GM19468 (cell line): ENCODE measurements around the gene TRAF3IP3.

Experiments used
- ATAC-seq: cut with Tn5 transposase; IDR thresholded peaks from one replicate; pipeline ENCODE4 v1.9.1; 2021; ENCODE audit warnings: mild to moderate bottlenecking, moderate library complexity, moderate number of reproducible peaks; ENCODE audit not compliant: unreplicated experiment; ENCODE audit errors: extremely low read depth

Gene TRAF3IP3, protein sequence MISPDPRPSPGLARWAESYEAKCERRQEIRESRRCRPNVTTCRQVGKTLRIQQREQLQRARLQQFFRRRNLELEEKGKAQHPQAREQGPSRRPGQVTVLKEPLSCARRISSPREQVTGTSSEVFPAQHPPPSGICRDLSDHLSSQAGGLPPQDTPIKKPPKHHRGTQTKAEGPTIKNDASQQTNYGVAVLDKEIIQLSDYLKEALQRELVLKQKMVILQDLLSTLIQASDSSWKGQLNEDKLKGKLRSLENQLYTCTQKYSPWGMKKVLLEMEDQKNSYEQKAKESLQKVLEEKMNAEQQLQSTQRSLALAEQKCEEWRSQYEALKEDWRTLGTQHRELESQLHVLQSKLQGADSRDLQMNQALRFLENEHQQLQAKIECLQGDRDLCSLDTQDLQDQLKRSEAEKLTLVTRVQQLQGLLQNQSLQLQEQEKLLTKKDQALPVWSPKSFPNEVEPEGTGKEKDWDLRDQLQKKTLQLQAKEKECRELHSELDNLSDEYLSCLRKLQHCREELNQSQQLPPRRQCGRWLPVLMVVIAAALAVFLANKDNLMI

DNA sequence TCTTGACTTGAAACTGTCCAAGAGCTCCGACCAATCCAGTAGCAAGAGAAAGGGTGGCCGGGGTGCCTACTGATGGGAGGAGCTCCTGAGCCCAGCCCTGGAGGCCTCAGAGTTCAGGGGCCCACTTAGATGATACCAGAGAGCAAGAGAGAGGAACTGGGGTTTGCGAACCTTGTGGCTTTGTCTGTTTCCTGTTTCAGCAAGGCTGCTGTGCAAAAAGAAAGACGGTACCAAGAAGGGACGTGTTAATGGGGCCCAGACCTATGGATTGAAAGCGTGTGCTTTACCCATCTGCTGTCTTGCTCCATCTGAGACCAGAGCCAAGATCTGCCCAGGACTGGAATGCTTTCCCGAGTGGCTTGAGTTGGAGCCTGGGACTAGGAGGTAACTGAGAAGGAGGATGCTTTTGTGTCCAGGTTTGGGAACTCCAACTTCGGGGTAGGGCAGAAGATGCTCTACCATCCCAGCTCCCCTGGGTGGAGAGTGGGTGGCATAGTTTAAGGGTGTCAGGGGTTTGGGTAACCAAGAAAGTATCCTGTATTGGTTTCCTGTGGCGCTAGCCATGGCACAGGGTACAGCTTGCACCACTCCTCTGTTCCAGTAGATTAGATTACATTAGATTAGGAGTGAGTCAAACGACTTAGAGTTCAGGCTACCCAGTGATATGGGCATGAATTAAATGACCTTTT lies at the start of gene TRAF3IP3:
TRAF3IP3 (plus strand) TSS at position 128 of the 689 bp plus-strand sequence. CDS start 3,987 bp downstream, outside the sequence.
- peak; percentile 38 for ATAC-seq

DNA sequence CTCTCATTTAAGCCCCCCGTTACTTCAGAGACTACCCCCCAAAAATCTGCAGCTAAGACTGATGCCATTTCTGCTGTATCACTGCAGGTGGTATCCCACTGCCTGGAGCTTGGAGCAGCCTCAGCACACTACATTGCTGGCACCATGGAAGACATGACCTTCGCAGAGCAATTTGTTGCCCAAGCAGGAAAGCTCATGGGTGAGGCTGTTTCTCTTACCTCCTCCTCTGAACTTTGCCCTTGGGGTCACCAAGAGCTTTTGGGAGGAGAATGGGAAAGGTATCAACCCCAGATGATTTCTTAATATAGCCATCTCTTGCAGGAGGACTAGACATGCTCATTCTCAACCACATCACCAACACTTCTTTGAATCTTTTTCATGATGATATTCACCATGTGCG lies 49.2 kb upstream of the TRAF3IP3 start:
- ATAC-seq = no peak

DNA sequence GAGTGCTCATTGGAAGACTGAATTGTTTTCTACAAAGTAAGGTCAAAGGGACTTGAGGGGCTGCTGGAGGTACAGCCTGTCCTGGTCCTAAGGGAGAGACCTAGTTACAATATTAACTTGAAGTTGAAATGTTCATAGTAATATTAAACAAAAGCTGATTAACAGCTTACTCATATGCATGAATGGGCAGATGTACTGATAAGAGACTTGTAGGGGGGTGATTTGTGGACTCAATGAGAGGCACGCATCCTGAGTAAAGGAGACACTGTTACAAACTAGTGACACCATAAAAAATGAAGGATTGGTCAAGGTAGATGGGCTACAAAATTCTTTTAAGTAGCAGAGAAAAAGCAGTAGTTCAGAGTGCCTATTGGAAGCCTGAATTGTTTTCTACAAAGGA lies 48.5 kb upstream of the TRAF3IP3 start:
- no peak for ATAC-seq

DNA sequence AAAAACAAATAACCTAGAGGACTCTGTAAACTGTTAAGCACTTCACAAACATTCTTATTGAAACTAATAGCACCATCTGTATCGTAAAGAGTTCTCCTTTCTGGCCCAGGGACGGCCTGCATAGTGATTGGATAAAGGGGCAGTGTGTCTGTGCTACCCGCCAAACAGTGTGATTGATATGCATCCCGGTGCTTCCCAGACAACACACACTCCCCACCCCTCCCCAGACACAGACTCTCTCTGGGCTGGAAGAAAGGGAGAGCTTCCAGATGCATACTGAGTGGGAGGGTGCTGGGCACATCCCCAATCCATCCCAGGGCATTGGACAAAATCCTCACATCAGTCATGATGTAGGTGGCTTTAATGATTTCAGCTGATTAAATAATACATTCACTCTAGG lies 47.6 kb upstream of the TRAF3IP3 start:
- ATAC-seq = no peak

DNA sequence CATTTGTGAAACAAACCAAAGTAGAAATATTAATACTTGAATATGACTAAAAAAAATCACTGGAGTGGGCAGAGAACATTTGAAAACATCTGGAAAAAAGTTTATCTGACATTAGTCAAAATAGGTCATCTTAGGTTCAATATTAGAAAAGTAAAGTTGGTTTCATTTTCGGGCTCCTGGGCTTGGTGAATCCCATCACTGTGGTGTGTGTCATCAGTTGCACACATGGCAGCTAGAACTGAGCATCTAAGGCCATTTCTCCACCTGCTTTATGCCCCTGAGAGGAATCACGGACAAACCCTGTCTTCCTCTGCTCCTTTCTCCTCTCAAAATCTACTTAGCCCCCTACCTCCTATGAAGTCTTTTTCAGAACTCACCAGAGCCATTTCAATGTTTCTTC lies 45.8 kb upstream of the TRAF3IP3 start:
- ATAC-seq = no peak

DNA sequence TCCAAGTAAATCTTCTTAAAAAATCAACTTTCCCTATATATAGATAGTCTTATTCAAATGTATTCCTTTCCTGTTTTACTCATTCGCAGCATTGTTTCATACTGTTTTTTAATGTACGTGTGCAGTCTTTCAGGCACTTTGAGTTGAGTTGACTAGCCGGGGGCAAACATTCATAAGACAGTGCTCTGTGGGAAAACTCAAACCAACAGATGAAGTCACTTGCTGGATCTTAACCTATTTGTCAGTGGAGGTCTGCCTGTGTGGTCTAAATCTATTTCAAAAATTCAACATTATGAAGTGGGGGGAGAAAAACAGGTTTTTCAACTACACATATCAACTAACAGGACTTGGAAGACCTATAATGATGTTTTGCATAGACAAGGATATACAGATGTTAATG lies 45.0 kb upstream of the TRAF3IP3 start:
- no peak for ATAC-seq

DNA sequence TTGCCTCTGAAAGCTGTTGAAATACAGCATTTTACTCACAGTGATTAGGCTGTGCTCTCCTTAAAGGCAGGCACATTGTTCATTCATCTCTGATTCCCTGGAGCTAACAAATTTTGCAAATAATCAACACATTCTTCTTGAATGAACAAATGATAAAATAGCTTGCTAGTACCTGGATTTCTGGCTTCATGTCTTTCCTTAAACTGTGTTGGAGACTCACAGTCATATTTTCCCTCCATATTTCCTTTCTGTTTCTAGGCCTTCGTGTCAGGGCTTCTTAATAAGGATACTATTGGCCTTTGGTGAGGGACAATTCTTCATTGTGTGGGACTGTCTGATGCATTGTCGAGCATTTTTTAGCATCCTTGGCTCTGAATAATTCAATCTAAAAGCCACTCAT lies 41.5 kb upstream of the TRAF3IP3 start:
- ATAC-seq = no peak

DNA sequence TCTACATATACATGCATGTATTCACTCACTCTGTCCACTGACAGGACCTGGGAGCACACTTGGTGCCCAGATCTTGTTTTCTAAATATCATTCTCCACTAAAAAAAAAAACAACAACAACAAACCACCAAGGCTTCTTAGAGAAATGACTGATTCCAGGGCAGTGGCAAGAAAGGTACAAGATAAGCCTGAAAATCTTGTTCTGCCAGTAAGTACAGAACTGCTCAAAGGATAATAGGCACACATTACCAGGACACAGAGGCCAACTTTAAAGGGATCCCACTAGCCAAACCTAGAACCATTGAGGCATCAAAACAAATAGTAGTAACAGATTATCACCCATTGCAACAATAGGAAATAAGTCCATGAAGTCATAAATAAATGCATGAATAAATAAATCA lies 40.5 kb upstream of the TRAF3IP3 start:
- ATAC-seq = no peak

DNA sequence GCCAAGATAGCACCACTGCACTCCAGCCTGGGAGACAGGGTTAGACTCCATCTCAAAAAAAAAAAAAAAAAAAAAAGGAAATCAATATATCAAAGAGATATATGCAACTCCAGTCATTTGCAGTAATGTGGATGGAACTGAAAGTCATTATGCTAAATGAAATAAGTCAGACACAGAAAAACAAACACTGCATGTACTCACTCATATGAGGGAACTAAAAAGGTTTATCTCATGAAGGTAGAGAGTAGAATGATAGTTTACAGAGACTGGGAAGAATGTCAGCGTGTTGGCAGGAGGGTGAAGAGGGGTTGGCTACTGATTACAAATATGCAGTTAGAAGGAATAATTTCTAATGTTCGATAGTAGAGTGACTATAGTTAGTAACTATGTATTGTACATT lies 38.0 kb upstream of the TRAF3IP3 start:
- no peak for ATAC-seq

DNA sequence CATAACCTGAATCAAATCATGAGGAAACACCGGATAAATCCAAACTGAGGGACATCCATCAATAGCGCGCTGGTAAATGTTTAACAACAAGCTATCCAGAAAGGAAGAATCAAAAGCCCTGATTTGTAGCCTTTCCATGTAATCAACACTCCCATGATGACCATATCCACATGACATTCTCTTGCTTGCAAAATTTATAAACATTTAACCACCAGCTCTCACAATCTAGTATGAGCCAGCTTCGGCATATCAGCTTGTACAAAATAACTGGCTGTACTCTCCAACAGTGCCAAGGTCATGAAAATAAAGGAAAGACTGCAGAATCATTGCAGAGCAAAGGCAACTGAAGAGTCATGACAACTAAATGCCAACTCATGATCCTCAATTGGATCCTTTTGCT lies 35.5 kb upstream of the TRAF3IP3 start:
- ATAC-seq = no peak

DNA sequence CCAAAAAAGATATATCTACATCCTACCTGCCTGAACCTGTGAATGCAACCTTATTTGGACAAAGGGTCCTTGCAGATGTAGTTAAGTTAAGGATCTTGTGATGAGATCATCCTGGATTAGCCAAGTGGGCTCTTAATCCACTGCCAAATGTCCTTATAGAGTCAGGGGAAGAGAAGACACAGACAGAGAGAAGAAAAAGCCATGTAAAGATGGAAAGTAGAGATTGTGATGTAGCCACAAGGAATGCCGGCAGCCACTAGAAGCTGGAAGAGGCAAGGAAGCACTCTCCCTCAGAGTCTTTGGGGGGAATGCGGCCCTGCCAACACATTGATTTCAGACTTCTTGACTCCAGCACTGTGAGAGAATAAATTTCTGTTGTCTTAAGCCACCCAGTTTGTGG lies 35.0 kb upstream of the TRAF3IP3 start:
- no peak for ATAC-seq

DNA sequence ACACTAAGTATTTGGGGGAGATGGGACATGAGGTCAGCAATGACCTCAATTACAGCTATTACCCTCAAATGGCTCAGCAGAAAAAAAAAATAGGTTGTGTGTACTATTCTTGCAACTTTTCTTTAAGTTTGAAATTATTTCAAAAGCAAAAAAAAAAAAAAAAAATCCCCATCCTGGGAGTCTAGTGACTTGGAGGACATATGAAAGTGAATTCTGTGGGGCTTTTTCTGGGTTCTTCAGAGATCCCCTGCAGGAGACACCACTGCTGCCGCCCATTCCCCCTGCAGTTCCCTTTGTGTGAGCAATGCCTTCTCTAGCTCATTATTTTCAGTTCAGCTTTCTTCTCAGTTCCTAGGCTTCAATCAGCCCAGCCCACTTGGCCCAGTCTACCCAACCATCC lies 34.5 kb upstream of the TRAF3IP3 start:
- ATAC-seq = no peak

DNA sequence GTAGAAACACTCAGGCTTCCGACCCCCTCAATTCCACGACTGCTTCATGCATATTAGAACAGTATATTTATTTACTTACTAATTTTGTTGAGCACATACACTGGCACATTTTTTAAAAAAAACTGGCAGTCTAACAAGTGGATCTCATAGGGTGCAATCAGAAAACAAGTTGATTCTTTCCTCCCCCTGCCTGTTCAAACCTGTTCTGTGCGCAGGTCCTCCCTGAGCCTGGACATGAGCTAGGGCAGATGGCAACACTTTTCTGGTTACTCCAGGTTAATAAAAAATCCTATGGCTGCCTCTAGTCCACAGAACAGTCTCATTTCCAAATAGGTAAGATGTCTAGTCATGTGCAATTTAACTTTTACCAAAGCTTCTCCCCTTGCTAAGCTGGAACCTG lies 32.6 kb upstream of the TRAF3IP3 start:
- no peak for ATAC-seq

DNA sequence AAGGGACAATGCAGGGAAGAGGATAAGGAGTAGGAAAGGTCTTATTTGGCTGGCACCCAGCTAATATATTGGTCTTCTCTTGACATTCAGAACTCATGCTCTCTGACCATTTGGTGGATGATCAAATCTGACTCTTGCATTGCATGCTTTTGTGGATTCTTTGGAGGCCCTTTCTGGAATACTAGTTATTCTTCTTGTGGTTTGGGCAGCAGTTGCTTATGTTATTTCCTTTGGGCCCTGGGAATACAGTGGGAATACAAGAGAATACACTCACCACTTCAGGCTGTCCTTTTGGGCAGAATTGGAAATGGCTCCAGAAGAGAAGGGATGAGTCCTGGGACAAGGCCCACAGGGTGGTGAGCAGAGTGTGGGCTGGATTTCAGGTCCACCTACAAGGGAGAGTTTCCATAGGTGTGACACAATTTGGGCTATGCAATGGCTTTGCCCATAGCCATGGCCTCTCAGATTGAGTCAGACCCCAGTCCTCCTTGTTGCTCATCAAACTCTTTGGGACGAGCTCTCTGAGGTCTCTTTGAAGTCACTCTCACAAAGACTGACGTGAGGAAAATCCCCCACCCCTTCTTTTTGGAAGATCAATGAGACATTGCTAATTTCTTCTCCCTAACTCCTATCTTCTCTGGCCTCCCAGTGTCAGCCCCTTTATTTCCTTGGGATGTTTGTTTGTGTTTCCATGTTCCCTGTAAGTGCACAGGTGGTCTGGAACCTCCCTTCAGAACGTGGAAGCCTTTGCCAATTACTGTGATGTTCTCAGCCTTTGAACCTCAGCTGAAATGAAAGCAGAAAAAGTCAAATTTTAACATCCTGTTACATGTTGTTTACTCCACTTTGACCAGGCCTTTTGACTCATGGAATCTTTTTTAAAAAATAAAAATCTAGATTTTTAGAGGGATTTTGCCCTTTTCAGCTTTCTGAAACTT lies 31.8 kb upstream of the TRAF3IP3 start:
- no peak for ATAC-seq

DNA sequence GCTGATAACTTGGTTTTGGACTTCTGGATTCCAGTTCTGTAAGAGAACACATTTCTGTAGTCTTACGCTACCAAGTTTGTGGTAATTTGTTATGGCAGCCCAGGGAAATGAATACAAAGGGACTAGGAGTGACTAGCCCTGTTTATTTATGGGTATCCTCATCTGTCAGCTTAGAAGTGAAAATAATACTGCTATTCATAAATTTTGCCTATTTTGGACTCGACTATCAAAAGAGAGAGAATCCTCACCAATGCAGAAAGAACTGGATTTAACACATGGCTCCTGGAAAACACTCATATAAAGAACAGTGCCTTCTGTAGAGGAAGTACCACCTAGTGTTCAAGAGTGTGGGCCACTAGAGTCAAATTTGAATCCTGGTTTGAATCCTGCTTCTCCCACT lies 28.6 kb upstream of the TRAF3IP3 start:
- no peak for ATAC-seq

DNA sequence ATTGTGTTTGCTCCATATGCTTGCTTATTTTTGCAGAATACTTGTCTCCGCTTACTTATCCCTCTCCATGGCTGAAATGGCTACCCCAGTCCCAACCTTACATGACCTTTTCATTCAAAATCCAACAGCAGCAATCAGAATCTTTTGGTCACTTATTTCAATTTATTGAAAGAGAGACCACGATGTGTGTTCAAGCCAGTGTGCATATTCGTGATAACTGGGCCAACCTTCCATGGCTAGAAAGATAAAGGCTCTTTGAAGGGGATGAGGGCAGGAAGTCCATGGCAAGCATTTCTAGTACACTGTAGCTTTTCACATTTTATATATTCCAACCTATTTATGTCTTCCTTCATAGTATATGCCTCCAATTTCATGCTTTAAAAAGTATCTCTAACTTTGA lies 28.1 kb upstream of the TRAF3IP3 start:
- ATAC-seq = no peak

DNA sequence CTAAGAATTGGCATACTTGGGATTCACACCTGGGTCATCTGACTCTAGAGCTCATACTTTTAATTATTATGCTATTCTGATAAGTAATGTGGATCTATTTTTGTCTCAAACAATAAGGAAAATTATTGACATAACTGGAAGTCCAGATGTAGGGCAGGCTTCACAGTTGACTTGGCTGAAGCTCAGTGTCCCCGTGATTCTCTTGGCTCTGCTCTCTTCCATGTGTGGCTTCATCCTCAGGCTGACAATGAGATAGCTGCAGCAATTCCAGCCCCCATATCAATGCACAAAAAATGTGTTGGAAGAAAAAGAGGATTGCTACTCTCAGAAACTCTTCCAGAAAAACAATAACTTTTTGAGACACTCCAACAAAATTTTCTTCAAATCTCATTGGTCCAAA lies 27.4 kb upstream of the TRAF3IP3 start:
- no peak for ATAC-seq

DNA sequence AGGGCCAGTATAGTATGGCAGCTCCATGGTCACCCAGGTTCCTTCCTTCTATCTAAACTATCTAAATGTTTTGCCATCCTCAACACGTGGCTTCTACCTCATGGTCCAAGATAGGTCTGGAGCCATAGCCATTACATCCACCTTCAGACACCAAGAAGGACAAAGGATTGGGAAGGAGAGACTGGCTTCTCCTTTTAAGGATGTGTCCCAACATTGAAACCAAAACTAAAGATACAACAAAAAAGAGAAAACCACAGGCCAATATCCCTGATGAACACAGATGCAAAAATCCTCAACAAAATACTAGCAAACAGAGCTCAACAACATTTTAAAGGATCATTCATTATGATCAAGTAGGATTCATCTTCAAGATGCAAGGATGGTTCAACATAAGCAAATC lies 26.4 kb upstream of the TRAF3IP3 start:
- no peak for ATAC-seq

DNA sequence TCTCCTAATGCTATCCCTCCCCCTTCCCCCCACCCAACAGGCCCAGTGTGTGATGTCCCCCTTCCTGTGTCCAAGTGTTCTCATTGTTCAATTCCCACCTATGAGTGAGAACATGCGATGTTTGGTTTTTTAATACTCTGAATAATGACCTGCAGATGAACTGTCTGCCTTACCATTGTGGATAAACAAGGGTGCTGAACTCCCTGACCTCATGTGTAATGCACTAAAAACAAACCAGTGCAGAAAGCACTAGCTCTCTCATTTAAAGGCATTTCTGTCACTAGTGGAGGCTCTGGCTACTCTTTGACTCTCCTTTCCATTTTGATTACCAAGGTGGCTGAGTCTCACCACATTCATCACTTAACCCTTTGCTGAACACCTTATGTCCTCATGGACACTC lies 23.1 kb upstream of the TRAF3IP3 start:
- no peak for ATAC-seq

DNA sequence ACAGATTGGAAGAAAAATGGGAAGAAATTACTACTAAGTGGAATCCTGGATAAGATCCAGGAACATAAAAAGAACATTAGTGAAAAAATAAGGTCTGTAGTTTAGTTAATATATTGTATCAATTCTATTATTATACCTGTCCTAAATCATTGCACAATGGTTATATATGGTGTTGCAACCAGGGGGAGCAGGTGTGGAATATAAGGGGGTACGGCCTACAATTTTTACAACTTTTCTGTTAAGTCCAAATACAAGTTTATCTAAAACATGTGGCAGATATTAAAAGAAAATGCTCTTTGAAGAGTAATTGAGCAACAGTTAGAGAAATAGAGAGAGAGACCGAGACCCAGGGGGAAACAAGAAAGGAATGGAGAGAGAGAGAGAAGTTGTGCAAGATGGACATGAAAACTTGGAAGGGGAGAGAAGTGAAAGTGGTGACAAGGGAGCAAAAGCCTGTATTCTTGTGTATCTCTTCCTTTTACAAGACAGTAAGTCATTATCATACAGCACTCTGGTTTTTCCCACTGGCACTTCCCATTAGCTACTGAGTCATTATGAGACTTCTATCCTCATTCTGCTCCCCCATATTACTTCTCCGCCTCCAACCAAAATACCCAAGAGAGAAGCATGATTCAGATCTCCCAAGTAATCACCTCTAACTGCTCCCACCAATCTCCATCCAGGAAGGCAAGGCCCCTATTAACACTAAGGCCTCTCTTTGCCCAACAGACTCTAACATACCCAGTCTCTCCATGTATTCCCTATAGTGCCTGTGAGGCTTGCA lies 22.3 kb upstream of the TRAF3IP3 start:
- no peak for ATAC-seq
